Fibroblast of skin of abdomen (primary cell): ENCODE data around the gene FAM237A. TPM values are rescaled to one million over a fixed set of nuclear protein-coding genes. Genes with fewer than 3 reads are reported as not detected.

Experiments used
- DNase-seq: peaks from one replicate; pipeline ENCODE4 v3.0.0-alpha.2; 2013
- polyA plus RNA-seq, 2 experiments: library from polyadenylated mRNA; unstranded; fragments of 120-200 nt; gene quantifications; one replicate each; pipeline ENCODE4 v1.2.1, GENCODE V29; 2013; ENCODE audit not compliant: insufficient read length in 2 of 2

FAM237A gene
- polyA plus RNA-seq (2013, experiment 1 of 2; ENCODE audit: insufficient read length): not detected
- not detected for polyA plus RNA-seq (2013, experiment 2 of 2; ENCODE audit: insufficient read length)

GRCh38 chr2:206642075-206643025 lies at the start of gene FAM237A:
TSS of gene FAM237A (plus strand) at chr2:206642487. CDS start at chr2:206644237, 1,750 bp downstream.
- peak; percentile 58 for DNase-seq

GRCh38 chr2:206597717-206598218 lies 44.5 kb upstream of the FAM237A start:
- no peak for DNase-seq

DNA sequence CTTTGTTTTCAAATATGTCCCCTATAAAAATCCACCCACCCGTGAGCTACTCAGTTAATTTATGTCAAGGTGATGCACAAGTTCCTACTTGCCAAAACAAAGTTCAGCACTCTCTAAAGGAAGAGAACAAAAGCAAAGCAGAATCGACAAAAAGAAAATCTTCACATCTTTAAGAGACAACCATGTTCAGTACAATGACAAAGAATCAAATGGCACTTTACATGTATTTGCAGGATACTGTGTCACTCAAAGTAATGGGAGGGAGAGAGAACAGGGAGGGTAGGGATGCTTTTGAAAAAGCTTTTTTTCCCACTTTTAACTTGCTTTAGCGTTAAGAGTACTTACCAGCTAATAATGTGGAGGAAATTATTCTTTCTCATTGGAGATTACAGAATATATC lies 39.0 kb upstream of the FAM237A start:
- no peak for DNase-seq

DNA sequence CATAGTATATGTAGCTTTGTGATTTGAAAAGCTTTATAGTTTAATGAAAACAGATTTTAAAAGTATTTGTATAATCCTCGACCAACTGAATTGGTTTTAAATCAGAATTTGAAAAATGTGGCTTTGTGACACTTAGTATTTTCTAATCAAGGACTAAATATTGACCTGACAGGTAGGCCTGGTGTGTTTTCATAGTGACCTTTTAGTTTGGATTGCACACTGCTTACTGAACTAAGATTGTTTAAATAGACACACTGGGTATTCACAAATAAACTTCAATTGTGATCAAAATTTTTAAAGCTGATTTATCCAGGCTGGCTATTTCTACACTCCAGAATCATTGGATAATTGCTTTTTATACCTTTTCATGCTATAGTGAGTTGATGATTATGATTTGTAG lies 31.8 kb upstream of the FAM237A start:
- DNase-seq: no peak

- DNase-seq: no peak
These were observed 31.1 kb upstream of the FAM237A start for GRCh38 chr2:206611191-206611590.

DNA sequence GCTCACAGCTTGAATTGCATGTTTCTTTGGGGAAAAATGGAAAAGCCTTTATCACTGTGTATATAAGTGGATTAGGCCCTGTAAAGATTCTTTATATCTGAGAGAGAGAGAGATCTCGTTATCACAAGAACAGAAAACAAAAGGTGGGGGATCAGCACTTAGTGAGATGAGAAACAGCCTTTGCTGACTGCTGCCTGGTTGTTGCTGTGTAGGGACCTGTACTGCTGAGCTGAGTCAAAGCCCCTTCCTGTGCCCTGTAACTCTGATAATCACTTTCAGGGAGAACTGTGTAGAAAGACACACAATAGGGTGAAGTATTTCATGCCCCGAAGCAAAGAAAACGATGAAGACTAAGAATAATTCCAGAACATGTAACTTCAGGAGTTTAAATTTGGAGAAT lies 30.6 kb upstream of the FAM237A start:
- DNase-seq: no peak

DNA sequence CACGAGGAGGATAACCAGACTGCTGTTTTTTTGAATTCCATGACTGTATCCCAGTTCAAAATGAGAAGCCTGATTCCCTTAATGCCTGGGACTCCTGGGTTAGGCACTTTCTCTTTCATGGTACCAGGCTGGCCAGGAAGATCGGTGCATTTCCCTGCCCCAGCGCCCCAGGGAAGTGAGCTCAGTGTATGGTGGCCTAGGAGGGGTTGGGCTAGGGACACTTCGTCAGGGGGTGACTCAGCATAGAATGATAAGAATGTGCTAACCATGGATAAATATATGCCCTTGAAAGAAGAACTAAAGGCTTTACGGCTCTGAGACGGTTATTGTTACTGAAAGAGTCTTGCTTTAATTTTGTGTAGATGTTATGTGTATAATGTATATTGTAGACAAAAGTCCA lies 27.5 kb upstream of the FAM237A start:
- DNase-seq: peak; percentile 4

GRCh38 chr2:206615417-206616089 lies 26.7 kb upstream of the FAM237A start:
- DNase-seq: no peak

DNA sequence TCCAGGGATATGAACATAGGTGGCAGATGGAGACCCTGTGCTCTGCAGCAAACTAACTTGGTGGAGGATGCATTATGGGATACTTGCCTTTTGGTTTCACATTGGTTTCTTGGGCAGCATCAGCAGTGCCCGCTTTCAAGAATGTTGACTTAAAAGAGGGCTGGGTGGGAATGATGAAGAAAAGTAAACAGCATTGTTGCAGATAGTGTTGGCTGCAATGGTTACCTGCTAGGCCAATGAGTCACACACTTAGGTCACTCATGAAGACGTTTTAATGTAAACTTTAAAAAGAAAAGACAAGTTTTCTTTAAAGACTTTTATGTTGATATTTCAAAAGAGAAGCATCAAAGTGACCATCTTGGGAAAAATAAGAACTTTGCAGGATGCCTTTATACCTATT lies 26.1 kb upstream of the FAM237A start:
- no peak for DNase-seq

DNA sequence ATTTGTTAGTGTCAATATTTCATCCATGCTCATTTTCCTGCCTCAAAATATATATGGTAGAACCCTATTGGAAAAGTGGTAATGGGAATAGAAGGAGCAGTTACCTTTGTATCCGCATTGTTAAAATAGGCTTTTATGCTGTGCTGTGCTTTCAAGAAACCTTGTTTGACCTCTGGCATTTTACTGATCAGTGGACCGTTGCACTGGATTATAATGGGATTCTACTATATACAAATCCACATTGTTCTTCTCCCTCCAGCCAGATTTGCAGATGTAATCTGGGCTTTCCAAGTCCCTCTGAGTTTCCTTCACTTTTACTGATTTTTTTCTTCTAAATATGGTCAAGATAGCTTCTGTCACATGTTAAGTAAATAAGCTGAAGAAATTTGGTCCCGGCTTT lies 23.3 kb upstream of the FAM237A start:
- no peak for DNase-seq

GRCh38 chr2:206626108-206626507 lies 16.2 kb upstream of the FAM237A start:
- DNase-seq: no peak

DNA sequence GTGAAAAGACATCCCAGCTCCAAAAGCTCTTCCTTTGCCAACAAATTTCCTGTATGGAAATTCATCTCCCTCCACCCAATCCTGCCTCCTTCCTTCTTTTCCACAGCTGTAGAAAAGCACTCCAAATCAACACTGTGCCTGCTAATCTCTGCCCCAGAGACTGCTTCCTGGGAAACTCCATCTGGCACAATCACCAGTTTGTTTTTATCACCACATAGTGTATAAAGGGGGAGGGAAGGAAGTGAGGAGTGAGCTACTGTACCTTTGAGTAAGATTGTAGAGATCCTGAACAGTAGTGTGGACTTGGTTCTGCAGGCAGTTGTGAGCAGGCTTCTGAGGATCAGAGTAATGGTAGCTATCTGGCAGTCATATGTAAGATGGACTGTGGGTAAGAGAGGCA lies 14.7 kb upstream of the FAM237A start:
- DNase-seq: no peak

GRCh38 chr2:206631340-206631739 lies 10.9 kb upstream of the FAM237A start:
- DNase-seq: no peak

DNA sequence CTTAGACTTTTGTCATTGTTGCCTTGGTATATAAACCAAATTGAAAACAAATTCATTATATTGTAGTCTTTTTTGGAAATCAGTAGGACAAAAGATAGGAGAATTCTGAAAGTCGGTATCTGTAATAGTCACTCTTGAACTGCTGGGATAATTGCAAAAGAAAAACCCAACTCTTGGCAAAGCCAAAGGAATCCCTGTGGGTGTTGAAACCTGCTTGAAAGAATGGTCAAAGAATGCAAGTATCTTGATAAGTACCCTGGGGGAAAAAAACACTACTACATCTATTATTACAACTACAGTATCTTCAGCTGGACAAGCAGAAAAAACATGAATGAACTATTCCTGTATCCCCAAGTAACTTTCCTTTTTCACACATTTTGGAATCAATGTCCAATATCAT lies 7.3 kb upstream of the FAM237A start:
- no peak for DNase-seq

GRCh38 chr2:206639636-206640035 lies 2.7 kb upstream of the FAM237A start:
- DNase-seq: no peak

DNA sequence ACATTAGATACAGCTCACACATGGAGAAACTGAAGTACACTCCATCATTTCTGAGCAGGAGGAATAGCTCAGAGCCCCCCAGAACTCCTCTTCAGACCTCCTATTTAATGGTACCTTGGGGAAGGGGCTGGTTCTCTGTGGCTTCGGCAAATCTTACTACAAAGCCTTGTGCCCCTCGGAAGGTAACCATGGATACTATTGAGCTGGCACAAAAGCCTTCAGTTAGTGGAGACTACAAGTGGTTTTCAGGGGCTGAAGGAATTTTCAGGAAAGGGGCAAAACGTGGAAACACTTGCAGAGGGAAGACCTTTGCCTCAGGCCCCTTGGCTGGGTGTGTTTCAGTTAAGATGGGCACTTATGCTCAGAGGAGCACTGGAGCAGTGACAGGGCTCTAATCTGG lies 1.1 kb upstream of the FAM237A start:
- no peak for DNase-seq

DNA sequence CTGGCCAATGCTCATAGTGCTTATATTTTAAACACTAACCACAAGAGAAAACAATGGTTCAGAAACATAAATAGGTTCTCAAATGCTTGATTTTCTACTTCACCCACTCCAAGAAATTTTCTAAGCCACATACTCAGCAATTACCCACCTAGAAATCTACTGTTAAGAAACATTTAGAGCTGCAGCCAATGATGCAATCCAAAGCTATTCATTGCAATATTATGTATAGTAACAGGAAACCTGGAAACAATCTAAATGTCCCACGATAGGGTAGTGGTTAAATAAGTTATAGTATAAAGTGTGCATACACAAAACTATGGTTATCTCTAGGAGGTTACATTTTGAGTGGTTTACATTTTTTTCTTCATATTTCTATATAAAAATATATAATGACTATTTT lies 5.7 kb downstream of the FAM237A start:
- peak; percentile 18 for DNase-seq

GRCh38 chr2:206657087-206657486 lies 14.8 kb downstream of the FAM237A start:
- no peak for DNase-seq

DNA sequence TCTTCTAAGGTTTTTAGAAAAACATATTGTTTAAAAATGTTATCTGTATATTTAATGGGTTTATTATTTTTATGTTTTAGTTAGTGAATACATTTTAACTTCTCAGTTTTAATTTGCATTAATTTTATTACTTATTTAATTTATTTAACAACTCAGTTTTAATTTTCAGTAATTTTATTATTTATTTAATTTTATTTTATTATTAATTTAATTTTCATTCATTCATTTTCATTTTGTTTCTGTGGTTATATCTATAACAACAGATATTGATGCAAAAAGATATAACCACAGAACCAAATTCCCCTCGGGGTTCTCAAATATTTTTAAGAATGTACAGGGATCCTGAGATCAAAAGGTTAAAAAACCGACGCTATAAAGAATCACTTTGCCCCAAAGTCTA lies 23.0 kb downstream of the FAM237A start:
- no peak for DNase-seq

DNA sequence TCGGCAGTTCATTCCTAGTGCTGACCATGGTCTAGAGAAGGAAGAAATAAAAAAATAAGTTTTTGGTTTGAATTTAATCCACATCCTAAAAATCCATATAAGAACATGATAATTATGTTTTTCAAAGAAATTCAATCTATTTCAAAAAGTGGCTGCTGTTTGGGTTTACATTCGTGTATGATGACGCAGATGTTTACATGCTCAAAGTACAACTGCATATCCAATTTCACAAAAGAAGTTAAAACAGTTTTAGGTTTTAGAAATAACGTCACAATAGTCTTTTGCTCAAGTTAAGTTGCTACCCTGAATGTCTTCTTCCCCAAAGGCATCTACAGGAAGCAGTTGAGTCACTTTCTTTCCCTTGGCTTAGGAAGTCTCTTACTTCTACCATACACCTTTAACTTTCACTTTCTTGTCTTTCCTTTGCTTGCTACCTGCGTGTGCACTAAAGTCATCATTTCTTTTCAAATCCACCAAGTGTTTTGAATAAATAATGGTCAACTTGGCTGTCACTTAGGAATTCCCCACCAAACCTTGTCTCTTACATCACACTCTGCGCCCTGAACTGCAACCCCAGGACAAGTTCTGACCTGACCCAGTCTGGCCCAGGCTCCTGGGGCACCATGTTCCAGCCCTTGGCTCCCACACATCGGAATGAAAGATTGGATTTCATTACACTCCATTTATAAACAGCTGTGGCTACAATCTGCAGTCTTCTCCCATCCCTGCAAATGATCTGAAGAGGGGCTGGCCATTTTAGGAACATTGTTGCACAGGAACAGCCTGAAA lies 28.4 kb downstream of the FAM237A start:
- DNase-seq: no peak

DNA sequence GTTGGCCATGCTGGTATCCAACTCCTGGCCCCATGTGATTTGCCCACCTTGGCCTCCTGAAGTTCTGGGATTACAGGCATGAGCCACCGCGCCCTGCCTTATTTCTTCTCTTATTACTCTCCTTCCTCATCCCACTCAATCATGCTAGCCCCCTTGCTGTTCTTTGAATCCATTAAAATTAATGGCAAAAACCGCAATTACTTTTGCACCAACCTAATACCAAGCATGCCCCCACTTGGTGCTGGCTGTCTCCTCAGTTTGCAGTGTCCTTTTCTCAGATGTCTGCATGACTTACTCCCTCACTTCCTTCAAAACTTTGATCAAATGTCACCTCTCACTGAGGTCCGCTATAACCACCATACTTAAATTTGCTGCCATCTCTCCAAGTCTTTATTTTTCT lies 41.3 kb downstream of the FAM237A start:
- DNase-seq: no peak

- DNase-seq: no peak
These were observed 46.2 kb downstream of the FAM237A start for GRCh38 chr2:206688453-206688852.

DNA sequence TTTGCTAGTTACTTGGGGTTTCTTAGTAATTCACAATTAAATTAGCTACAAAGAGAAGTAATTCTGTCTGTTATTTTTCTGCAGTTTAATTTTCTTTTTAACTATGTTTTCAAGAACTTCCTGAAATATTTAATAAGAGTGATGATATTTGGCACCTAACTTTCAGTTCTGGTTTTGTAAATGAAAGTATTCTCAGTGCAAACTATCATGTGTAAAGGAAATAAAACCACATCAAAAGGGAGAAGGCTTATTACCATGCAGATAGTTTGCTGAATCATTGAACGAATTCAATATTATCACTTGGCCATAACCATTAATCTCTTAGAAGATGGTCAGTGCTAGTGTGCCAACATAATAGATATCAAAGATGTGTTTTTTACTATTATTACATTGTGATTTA lies 46.7 kb downstream of the FAM237A start:
- DNase-seq: no peak
